ENCODE data around the gene SMPD3. TPM values are rescaled to one million over a fixed set of nuclear protein-coding genes. Genes with fewer than 3 reads are reported as not detected.

The SMPD3 gene
- total RNA-seq, 1 donor from 2014 or later: 85.4 TPM

DNA sequence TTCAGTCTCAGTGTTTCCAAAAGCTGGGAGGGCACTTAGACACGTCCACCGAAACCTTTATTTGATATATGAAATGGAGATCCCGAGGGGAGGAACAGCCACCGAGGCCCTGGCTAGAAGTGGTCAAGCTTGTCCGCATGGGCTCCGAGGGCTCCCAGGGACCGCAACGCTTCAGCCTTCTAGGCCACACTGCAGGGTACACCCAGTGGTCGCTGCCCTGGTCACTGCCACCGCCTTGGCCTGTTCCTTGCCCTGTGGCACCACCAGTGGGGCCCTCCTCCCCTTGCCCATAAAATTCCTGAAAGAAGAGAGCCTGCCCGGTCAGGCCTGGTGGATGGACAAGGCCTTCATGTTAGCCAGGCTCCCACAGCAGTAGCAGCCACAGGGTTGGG lies 43.8 kb upstream of the SMPD3 start:
- no peaks in the 10 kb centered on the region for H3K27me3 Mint-ChIP-seq (ENCODE audit: unreplicated experiment)
- no peak overlapping the region for H3K4me3 Mint-ChIP-seq (ENCODE audit: unreplicated experiment)
- H3K9me3 Mint-ChIP-seq (ENCODE audit: unreplicated experiment): no peaks in the 10 kb centered on the region
- H3K4me1 Mint-ChIP-seq (ENCODE audit: low read depth, unreplicated experiment): peaks cover 3% of the 10 kb centered on the region
- no peak for DNase-seq
- TF ChIP-seq, protein P1, sequence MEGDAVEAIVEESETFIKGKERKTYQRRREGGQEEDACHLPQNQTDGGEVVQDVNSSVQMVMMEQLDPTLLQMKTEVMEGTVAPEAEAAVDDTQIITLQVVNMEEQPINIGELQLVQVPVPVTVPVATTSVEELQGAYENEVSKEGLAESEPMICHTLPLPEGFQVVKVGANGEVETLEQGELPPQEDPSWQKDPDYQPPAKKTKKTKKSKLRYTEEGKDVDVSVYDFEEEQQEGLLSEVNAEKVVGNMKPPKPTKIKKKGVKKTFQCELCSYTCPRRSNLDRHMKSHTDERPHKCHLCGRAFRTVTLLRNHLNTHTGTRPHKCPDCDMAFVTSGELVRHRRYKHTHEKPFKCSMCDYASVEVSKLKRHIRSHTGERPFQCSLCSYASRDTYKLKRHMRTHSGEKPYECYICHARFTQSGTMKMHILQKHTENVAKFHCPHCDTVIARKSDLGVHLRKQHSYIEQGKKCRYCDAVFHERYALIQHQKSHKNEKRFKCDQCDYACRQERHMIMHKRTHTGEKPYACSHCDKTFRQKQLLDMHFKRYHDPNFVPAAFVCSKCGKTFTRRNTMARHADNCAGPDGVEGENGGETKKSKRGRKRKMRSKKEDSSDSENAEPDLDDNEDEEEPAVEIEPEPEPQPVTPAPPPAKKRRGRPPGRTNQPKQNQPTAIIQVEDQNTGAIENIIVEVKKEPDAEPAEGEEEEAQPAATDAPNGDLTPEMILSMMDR (IDR thresholded peaks at IDR 0.05; ENCODE audit: partially characterized antibody, unreplicated experiment): no peak
- H3K36me3 Mint-ChIP-seq (ENCODE audit: unreplicated experiment): no peaks in the 10 kb centered on the region
- no peak overlapping the region for H3K27ac Mint-ChIP-seq (ENCODE audit: unreplicated experiment)

DNA sequence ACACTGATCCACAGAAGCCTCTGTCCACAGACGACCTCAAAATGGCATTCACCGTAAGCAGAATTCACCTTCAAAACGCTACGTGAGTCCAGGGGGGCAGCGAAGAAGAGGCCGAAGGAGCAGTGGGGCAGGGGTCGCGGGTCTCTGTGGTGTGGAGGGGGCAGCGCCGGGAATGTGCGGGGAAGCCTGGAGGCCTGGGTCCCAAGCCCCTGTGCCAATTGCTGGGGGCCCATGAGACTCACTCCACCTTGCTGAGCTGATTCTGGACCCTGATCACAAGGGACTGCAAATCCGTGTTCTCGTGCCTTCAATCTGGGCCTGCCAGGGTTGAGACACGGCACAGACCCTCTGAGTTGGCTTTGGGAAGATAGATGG lies 43.3 kb upstream of the SMPD3 start:
- Mint-ChIP-seq H3K9me3 (ENCODE audit: unreplicated experiment) (no peaks in the 10 kb centered on the region), H3K27ac (ENCODE audit: unreplicated experiment) (no peak overlapping the region)

DNA sequence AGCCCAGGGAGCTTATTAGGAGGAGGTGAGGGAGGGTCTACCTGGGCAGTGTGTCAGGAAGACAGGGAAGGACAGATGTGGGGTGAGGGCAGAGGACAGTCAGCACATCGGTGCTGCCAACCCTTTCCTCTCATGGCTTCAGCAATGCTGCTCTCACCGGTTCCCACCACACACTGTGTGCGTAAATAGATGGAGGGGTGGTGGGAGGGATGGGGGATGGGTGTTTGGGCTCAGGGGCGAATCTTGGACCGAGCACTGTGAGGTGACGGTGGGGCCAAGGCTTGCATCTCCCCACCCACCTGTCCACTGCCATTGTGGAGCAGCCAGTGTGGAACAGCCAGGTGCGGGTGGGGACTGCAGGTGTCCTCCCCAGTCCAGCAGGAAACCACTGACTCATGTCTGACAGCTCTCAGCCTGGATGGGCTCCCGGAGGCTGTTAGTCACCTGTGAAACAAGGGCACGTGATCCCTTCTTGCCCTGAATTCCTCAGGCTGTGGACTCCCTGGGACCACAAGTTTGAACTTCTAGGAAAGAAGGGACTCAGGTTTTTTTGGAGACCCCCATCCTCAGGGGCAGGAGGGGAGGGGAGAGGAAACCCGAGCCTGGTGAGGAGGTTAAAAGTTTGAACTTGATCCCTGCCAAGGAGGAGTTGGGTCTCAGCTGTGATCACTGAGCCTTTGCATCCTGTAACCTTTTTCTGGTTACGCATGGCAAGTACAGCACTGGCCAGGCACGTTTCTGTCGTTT lies 42.7 kb upstream of the SMPD3 start:
- TF ChIP-seq, protein P1 (IDR thresholded peaks at IDR 0.05; ENCODE audit: partially characterized antibody, unreplicated experiment): no peak
- DNase-seq: no peak
- no peak overlapping the region for H3K4me3 Mint-ChIP-seq (ENCODE audit: unreplicated experiment)
- H3K27me3 Mint-ChIP-seq (ENCODE audit: unreplicated experiment): no peaks in the 10 kb centered on the region
- H3K36me3 Mint-ChIP-seq (ENCODE audit: unreplicated experiment): no peaks in the 10 kb centered on the region
- H3K27ac Mint-ChIP-seq (ENCODE audit: unreplicated experiment): no peak overlapping the region
- H3K9me3 Mint-ChIP-seq (ENCODE audit: unreplicated experiment): no peaks in the 10 kb centered on the region
- peaks cover 5% of the 10 kb centered on the region for H3K4me1 Mint-ChIP-seq (ENCODE audit: low read depth, unreplicated experiment)

More for the DNA sequence above, 43.3 kb upstream of the SMPD3 start:
- TF ChIP-seq, protein P1 (IDR thresholded peaks at IDR 0.05; ENCODE audit: partially characterized antibody, unreplicated experiment): no peak
- Mint-ChIP-seq H3K4me1 (ENCODE audit: low read depth, unreplicated experiment) (peaks cover 5% of the 10 kb centered on the region), H3K36me3 (ENCODE audit: unreplicated experiment) (no peaks in the 10 kb centered on the region), H3K27me3 (ENCODE audit: unreplicated experiment) (no peaks in the 10 kb centered on the region), H3K4me3 (ENCODE audit: unreplicated experiment) (no peak overlapping the region)
- DNase-seq: no peak

DNA sequence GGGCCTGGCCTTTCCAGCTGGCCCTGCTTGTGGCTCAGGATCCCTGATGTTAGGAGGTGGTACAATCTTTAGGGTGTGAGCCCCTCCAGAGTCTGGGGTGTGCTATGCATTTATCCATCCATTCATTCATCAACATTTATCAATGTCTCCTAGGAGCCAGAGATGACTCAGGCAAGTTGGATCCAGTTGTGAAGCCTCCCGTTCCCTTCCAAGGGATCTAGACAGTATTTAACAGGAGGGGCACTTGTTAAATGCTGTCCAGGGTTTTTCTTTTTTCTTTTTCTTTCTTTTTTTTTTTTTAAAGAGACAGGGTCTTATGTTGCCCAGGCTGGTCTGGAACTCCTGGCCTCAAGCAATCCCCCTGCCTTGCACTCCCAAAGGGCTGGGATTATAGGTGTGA lies 42.0 kb upstream of the SMPD3 start:
- H3K4me1 Mint-ChIP-seq (ENCODE audit: low read depth, unreplicated experiment): peaks cover 5% of the 10 kb centered on the region
- TF ChIP-seq, protein P1 (IDR thresholded peaks at IDR 0.05; ENCODE audit: partially characterized antibody, unreplicated experiment): no peak
- H3K36me3 Mint-ChIP-seq (ENCODE audit: unreplicated experiment): no peaks in the 10 kb centered on the region
- no peaks in the 10 kb centered on the region for H3K9me3 Mint-ChIP-seq (ENCODE audit: unreplicated experiment)
- no peak overlapping the region for H3K27ac Mint-ChIP-seq (ENCODE audit: unreplicated experiment)
- no peak overlapping the region for H3K4me3 Mint-ChIP-seq (ENCODE audit: unreplicated experiment)
- no peak for DNase-seq
- no peaks in the 10 kb centered on the region for H3K27me3 Mint-ChIP-seq (ENCODE audit: unreplicated experiment)

DNA sequence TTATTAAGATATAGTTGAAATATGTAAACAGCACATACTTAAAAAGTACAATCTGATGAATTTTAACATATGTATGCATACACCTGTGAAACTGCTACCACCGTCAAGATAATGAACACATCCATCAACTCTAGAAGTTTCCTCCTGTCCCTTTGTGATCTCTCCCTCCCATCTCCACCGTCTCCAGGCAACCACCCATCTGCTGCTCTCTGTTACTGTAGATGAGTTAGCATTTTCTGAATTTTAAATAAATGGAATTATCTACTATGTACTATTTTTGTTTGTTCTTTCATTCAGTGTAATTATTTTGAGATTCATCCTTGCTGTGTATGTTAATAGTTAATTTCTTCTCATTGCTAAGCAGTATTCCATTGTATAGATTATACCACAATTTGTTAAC lies 40.2 kb upstream of the SMPD3 start:
- H3K36me3 Mint-ChIP-seq (ENCODE audit: unreplicated experiment): no peaks in the 10 kb centered on the region
- TF ChIP-seq, protein P1 (IDR thresholded peaks at IDR 0.05; ENCODE audit: partially characterized antibody, unreplicated experiment): no peak
- H3K27me3 Mint-ChIP-seq (ENCODE audit: unreplicated experiment): no peaks in the 10 kb centered on the region
- H3K9me3 Mint-ChIP-seq (ENCODE audit: unreplicated experiment): no peaks in the 10 kb centered on the region
- H3K4me1 Mint-ChIP-seq (ENCODE audit: low read depth, unreplicated experiment): peaks cover 5% of the 10 kb centered on the region
- no peak overlapping the region for H3K27ac Mint-ChIP-seq (ENCODE audit: unreplicated experiment)
- no peak for DNase-seq
- H3K4me3 Mint-ChIP-seq (ENCODE audit: unreplicated experiment): no peak overlapping the region

All from glutamatergic neuron (in vitro differentiated cells).